ENCODE measurements around the gene PIK3R1. TPM values are rescaled to one million over a fixed set of nuclear protein-coding genes. Genes with fewer than 3 reads are reported as not detected.

The PIK3R1 gene
- total RNA-seq, 4 donors from 2014 or later: 101 to 358 (median 190) TPM

DNA sequence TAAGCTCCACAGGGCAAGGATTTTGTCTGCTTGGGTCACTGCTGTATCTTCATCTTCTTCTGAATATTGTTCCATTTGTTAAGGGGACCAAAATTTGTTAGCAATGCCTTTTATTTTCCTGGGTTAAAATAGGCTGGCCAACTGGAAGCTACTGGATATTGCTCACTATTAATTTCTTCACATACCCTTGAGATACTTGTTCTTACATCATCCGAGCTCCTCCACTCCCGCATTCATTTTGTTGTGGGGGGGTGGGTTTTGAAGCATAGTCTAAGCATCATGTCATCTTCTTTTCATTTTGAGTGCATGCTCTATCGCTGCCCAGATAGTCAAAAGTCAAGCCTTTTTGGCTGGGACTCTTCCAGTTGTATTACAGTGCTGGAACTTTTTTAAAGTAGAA is 42.5 kb upstream of the PIK3R1 start:
- peak; percentile 41 to 47 for DNase-seq
- no peaks in the 10 kb centered on the region for H3K9me3 ChIP-seq
- peak overlapping the region; percentile 80 to 82 for H3K27ac ChIP-seq
- no peak overlapping the region for H3K4me3 ChIP-seq
- TF ChIP-seq, protein P1, sequence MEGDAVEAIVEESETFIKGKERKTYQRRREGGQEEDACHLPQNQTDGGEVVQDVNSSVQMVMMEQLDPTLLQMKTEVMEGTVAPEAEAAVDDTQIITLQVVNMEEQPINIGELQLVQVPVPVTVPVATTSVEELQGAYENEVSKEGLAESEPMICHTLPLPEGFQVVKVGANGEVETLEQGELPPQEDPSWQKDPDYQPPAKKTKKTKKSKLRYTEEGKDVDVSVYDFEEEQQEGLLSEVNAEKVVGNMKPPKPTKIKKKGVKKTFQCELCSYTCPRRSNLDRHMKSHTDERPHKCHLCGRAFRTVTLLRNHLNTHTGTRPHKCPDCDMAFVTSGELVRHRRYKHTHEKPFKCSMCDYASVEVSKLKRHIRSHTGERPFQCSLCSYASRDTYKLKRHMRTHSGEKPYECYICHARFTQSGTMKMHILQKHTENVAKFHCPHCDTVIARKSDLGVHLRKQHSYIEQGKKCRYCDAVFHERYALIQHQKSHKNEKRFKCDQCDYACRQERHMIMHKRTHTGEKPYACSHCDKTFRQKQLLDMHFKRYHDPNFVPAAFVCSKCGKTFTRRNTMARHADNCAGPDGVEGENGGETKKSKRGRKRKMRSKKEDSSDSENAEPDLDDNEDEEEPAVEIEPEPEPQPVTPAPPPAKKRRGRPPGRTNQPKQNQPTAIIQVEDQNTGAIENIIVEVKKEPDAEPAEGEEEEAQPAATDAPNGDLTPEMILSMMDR (IDR thresholded peaks at IDR 0.05): no peak
- TF ChIP-seq POLR2A (IDR thresholded peaks at IDR 0.05): no peak
- intact Hi-C loops (cut with DNase I; ENCODE audit: low total_unique reads): no loop called here
- no peaks in the 10 kb centered on the region for H3K36me3 ChIP-seq
- H3K4me1 ChIP-seq: peaks cover 0 to 6% of the 10 kb centered on the region in 2 donors
- H3K27me3 ChIP-seq: no peaks in the 10 kb centered on the region

DNA sequence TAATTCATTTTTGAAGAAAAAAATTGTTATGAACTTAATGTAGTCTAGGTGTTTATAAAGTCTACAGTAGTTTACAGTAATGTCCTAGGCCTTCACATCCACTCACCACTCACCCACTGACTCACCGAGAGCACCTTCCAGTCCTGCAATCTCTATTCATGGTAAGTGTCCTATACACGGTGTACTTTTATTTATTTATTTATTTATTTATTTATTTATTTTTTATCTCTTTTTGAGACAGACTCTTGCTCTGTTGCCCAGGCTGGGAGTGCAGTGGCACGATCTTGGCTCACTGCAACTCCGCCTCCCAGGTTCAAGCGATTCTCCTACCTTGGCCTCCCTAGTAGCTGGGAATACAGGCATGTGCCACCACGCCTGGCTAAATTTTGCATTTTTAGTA is 39.3 kb upstream of the PIK3R1 start:
- DNase-seq: no peak
- Histone ChIP-seq H3K4me1 (no peaks in the 10 kb centered on the region), H3K36me3 (no peaks in the 10 kb centered on the region), H3K27me3 (no peaks in the 10 kb centered on the region), H3K4me3 (no peak overlapping the region), H3K27ac (no peak overlapping the region), H3K9me3 (no peaks in the 10 kb centered on the region)
- intact Hi-C loops (cut with DNase I; ENCODE audit: low total_unique reads): no loop called here
- TF ChIP-seq, protein P1 (IDR thresholded peaks at IDR 0.05): no peak
- no peak for TF ChIP-seq POLR2A (IDR thresholded peaks at IDR 0.05)

GRCh38 chr5:68176802-68177479 is 38.6 kb upstream of the PIK3R1 start:
- no peaks in the 10 kb centered on the region for H3K4me1 ChIP-seq
- DNase-seq: no peak
- TF ChIP-seq, protein P1 (IDR thresholded peaks at IDR 0.05): no peak
- no peak for TF ChIP-seq POLR2A (IDR thresholded peaks at IDR 0.05)
- no peak overlapping the region for H3K4me3 ChIP-seq
- H3K9me3 ChIP-seq: no peaks in the 10 kb centered on the region
- no peaks in the 10 kb centered on the region for H3K27me3 ChIP-seq
- intact Hi-C loops (cut with DNase I; ENCODE audit: low total_unique reads): no loop called here
- H3K27ac ChIP-seq: no peak overlapping the region
- no peaks in the 10 kb centered on the region for H3K36me3 ChIP-seq

DNA sequence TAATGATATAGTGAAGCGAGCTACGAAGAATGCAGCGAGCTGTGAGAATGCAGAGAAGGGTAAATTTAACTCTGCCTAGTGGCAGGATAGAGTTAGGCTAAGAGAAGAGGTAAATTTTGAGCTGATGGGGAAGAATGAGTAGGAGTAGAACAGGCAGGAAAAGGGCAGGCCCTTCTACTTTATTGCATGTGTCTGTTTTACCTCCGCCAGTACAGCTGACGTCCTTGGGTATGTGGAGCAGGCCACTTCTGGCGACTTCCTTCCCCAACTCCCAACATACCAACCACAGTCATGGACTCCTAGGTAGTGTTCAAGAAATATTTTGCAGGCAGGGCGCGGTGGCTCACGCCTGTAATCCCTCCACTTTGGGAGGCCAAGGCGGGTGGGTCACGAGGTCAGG is 37.9 kb upstream of the PIK3R1 start:
- Histone ChIP-seq H3K27me3 (no peaks in the 10 kb centered on the region), H3K27ac (no peak overlapping the region), H3K36me3 (no peaks in the 10 kb centered on the region), H3K4me3 (no peak overlapping the region), H3K9me3 (no peaks in the 10 kb centered on the region), H3K4me1 (no peaks in the 10 kb centered on the region)
- TF ChIP-seq, protein P1 (IDR thresholded peaks at IDR 0.05): no peak
- TF ChIP-seq POLR2A (IDR thresholded peaks at IDR 0.05): no peak
- no peak for DNase-seq
- intact Hi-C loops (cut with DNase I; ENCODE audit: low total_unique reads): no loop called here

DNA sequence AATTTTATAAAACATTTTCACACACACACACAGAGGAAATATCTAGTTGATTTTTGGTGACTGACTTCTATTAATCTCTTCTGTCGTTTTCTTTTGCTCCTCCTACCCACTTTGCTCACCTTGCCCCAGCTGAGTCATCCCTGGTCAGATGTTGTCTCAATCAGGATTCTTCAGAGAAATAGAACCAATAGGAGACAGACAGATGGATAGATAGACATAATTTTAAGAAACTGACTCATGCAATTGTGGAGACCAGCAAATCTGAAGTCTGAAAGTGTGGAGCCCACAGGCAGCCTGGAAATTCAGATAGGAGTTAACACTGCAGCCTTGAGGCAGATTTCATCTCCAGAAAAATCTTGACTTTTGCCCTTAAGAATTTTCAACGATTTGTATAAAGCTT is 37.0 kb upstream of the PIK3R1 start:
- no peak for DNase-seq
- no peak for TF ChIP-seq POLR2A (IDR thresholded peaks at IDR 0.05)
- TF ChIP-seq, protein P1 (IDR thresholded peaks at IDR 0.05): no peak
- no peak overlapping the region for H3K4me3 ChIP-seq
- no peaks in the 10 kb centered on the region for H3K4me1 ChIP-seq
- no peaks in the 10 kb centered on the region for H3K27me3 ChIP-seq
- no peak overlapping the region for H3K27ac ChIP-seq
- intact Hi-C loops (cut with DNase I; ENCODE audit: low total_unique reads): no loop called here
- H3K9me3 ChIP-seq: no peaks in the 10 kb centered on the region
- H3K36me3 ChIP-seq: no peaks in the 10 kb centered on the region
